GM20000 (cell line): ENCODE results near the gene YBX3.

Source experiments
- DNase-seq: peaks from one replicate; pipeline ENCODE4 v3.0.0; 2012; ENCODE audit warnings: low spot score
- TF ChIP-seq, protein P1 (sequence below): IDR thresholded peaks from 2 replicates; pipeline ENCODE4 v1.5.1; 2012; ENCODE audit warnings: mild to moderate bottlenecking, control low read depth; ENCODE audit errors: extremely low read depth, missing control alignments

The YBX3 gene

GRCh38 chr12:10654003-10654402 lies 69.1 kb downstream of the YBX3 start:
- DNase-seq: no peak
- TF ChIP-seq, protein P1, sequence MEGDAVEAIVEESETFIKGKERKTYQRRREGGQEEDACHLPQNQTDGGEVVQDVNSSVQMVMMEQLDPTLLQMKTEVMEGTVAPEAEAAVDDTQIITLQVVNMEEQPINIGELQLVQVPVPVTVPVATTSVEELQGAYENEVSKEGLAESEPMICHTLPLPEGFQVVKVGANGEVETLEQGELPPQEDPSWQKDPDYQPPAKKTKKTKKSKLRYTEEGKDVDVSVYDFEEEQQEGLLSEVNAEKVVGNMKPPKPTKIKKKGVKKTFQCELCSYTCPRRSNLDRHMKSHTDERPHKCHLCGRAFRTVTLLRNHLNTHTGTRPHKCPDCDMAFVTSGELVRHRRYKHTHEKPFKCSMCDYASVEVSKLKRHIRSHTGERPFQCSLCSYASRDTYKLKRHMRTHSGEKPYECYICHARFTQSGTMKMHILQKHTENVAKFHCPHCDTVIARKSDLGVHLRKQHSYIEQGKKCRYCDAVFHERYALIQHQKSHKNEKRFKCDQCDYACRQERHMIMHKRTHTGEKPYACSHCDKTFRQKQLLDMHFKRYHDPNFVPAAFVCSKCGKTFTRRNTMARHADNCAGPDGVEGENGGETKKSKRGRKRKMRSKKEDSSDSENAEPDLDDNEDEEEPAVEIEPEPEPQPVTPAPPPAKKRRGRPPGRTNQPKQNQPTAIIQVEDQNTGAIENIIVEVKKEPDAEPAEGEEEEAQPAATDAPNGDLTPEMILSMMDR: no peak

DNA sequence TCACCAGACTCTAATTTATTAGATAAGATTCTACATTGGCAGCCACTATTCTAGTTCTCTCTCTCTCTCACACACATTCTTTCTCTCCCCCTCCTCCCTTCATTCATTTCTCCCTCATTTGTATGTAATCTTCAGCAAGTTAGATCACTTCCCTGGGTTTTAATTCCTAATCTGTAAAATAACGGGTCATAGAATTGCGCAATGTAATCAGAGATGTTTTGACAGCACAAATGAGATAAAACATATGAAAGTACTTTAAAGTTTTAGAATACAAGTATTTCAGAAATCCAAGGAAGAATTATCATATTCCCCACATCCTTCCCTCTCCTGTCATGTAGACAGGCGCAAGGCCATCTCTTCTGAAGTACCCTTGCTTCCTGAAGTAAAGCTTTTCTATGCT lies 70.9 kb downstream of the YBX3 start:
- no peak for DNase-seq
- TF ChIP-seq, protein P1: no peak
